ENCODE data around the gene ANAPC4. TPM values are rescaled to one million over a fixed set of nuclear protein-coding genes. Genes with fewer than 3 reads are reported as not detected.
"Not testable (repeated sequence)": the region's sequence is repeated elsewhere in the genome, so short reads cannot be mapped to it uniquely, and the experiment has no call there.

The ANAPC4 gene
- total and polyA plus RNA-seq, 2 of the 8 experiments (the other 6 are each of a cell fraction or from before 2014, with no cell fraction given) = 8.7 to 31.6 TPM

GRCh38 chr4:25328463-25328862 is 48.6 kb upstream of the ANAPC4 start:
- H3K4me2 ChIP-seq (ENCODE audit: insufficient read depth in 1 of 2, low read depth in 2 of 2, low read length in 2 of 2); H3K9me3 ChIP-seq (ENCODE audit: insufficient read depth in 2 of 2, low read depth in 1 of 2, low read length in 1 of 2); H3K18ac ChIP-seq (ENCODE audit: extremely low read depth, low read length); H3K23ac ChIP-seq (ENCODE audit: insufficient read length); H2BK15ac ChIP-seq (ENCODE audit: low read length); H3K4me1 ChIP-seq (replicated peaks in 1 of 4; ENCODE audit: control insufficient read depth in 3 of 4, insufficient read depth in 4 of 4, low read length in 3 of 4); POLR2A ChIA-PET (ENCODE audit: partially characterized antibody); H3K4me3 ChIP-seq (ENCODE audit: extremely low read depth in 1 of 4, insufficient read depth in 2 of 4, low read depth in 3 of 4, low read length in 4 of 4); H2BK5ac ChIP-seq (ENCODE audit: low read depth, low read length); H2AK5ac ChIP-seq (ENCODE audit: low read depth, low read length); H2AFZ ChIP-seq (ENCODE audit: low read length); DNase-seq (ENCODE audit: low read depth in 1 of 2, low spot score in 2 of 2); H3K23me2 ChIP-seq (ENCODE audit: low read depth, low read length); H3K36me3 ChIP-seq (ENCODE audit: control insufficient read depth in 2 of 4, insufficient read depth in 4 of 4, low read length in 3 of 4); H3K4ac ChIP-seq (replicated peaks; ENCODE audit: insufficient read length, low read depth, low read length); H4K20me1 ChIP-seq (replicated peaks in 1 of 2; ENCODE audit: control insufficient read depth in 1 of 2, insufficient read depth in 2 of 2, low read length in 2 of 2); H3K9ac ChIP-seq (replicated peaks in 1 of 4; ENCODE audit: extremely low read depth in 1 of 4, low read depth in 3 of 4, low read length in 3 of 4); H4K5ac ChIP-seq (ENCODE audit: insufficient read length, low read depth, low read length); H4K91ac ChIP-seq (replicated peaks; ENCODE audit: insufficient read length, low read length); H3K56ac ChIP-seq (replicated peaks; ENCODE audit: insufficient read length, low read depth, low read length); H3K79me1 ChIP-seq (ENCODE audit: low read depth, low read length); H4K8ac ChIP-seq (ENCODE audit: extremely low read depth, insufficient read depth, low read length); H2BK120ac ChIP-seq (replicated peaks; ENCODE audit: low read depth, low read length); H3K27me3 ChIP-seq (replicated peaks in 1 of 4; ENCODE audit: control insufficient read depth in 3 of 4, extremely low read depth in 1 of 4, insufficient read depth in 3 of 4, low read length in 3 of 4); FAIRE-seq; H3K14ac ChIP-seq (ENCODE audit: insufficient read length); H3K27ac ChIP-seq (ENCODE audit: low read depth, low read length); H2BK20ac ChIP-seq (ENCODE audit: low read length); H2BK12ac ChIP-seq (ENCODE audit: low read depth, low read length); H3K79me2 ChIP-seq (ENCODE audit: control insufficient read depth in 1 of 2, insufficient read depth in 2 of 2, low read length in 2 of 2): not testable (repeated sequence)
- CTCF ChIA-PET (ENCODE audit: partially characterized antibody) = interaction anchor here (3.5 kb wide), 1 partner anchor 16 kb away, joined by 20 read pairs; the partner anchor contains the start of gene ZCCHC4
- 98% methylated on average over 3 of the region's 3 CpGs; no CpG with 5 or more reads in 1 of the 2 experiments for WGBS, 2 experiments (ENCODE audit: extremely low coverage in 1 of 2, insufficient coverage in 1 of 2, insufficient read length in 1 of 2, insufficient replicate concordance in 2 of 2, low coverage in 1 of 2, low lambda C conversion rate in 2 of 2, missing lambda C conversion rate in 1 of 2)

Measured in H1 (cell line).